GM21528 (cell line): ENCODE measurements around the gene LRRC18.

ENCODE experiments used
- ATAC-seq: cut with Tn5 transposase; IDR thresholded peaks from one replicate; pipeline ENCODE4 v1.9.1; 2021; ENCODE audit warnings: mild to moderate bottlenecking, moderate library complexity; ENCODE audit not compliant: unreplicated experiment, low FRiP score

The LRRC18 gene

GRCh38 chr10:48946891-48947500 is 7.4 kb upstream of the LRRC18 start:
- no peak for ATAC-seq

DNA sequence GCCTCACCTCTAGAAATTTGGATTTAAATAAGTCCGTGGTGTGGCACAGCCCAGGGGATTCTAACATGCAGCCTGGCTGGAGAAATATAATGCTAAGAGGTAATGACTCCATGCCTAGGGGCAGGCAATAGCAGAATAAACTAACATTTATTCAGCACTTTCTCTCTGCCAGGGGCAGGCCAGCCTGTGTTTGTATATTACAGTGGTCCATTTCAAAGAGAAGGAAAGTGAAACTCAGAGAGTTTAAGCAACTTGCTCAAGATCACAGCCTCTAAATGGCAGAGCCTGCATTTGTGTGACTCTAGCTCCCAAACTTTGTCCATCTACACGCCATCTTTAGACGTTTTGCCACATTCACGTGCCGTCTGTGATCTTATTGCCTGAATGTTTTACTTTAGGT is 6.7 kb upstream of the LRRC18 start:
- ATAC-seq = no peak

DNA sequence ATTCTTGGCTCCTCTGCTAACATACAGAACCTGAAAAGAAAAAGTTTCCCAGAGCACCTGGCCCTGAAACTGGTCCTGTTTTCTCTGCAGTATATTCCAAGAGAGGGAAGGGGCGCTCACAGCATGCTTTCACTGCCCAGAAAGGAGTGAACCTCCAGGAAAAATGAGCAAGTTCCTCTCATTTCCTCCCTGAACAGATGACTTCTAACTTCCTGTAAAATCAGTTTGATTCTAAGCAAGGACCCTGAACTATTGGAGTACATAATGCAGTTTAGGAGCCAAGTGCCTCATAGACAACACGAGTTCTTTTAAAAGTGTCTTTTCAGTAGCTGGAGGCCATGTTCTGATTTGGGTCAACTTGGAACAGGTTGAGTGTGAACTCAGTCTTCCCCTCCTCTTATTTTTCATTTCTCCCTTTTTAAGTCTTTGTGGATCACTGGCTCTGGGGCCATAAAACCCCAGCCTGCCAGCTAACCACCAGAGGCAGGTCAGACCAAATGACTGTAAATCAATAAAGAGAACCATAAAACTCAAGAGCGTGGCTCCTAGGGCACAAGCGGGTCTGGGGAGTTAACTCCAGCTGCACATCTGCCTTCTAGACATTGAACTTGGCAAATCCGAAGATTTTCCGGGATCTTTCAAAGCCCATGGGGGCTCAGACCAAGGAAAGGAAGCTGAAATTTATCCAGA is 5.9 kb upstream of the LRRC18 start:
- no peak for ATAC-seq

DNA sequence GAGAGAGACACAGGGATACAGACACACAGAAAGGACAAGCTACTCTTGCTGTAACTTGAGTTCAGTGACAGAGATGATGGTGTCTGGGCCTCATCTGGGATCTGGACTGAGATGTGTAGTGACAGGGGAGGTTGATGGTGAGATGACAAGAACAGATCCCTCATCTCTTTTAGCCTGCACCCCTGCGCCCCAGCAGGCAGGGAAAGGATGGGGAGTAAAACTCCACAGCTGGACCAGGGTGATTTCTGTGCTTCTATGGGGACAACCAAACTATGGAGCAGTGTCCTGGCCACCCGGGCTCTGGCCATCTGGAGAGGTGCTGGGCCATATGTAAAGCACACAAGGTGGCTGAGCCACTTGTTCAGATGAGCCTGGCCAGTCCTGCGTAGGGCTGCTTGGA is 4.5 kb upstream of the LRRC18 start:
- ATAC-seq = no peak

- ATAC-seq = no peak
Observed at GRCh38 chr10:48943096-48943495, 3.5 kb upstream of the LRRC18 start.

GRCh38 chr10:48941427-48942075 is 1.9 kb upstream of the LRRC18 start:
- no peak for ATAC-seq

DNA sequence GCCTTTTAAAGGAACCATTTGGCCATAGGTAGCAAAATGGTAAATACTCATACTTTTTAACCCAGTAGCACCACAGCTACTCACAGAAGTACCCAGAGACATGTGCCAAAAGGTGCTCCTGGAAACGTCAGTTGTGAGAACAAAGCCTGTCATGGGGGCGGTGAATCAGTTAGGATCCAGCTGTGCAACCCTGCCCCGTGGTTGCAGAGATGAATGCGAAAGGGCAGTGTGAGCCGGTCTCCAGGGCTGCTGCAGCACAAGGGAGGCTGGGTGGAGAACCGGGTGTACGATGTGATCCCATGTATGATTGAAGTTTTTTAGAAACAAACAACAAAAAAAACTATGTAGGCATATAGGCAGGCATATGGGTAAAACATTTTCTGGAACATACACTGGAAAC is 1.3 kb upstream of the LRRC18 start:
- ATAC-seq = no peak

- ATAC-seq = no peak
Observed at GRCh38 chr10:48940372-48940771, 732 bp upstream of the LRRC18 start.

DNA sequence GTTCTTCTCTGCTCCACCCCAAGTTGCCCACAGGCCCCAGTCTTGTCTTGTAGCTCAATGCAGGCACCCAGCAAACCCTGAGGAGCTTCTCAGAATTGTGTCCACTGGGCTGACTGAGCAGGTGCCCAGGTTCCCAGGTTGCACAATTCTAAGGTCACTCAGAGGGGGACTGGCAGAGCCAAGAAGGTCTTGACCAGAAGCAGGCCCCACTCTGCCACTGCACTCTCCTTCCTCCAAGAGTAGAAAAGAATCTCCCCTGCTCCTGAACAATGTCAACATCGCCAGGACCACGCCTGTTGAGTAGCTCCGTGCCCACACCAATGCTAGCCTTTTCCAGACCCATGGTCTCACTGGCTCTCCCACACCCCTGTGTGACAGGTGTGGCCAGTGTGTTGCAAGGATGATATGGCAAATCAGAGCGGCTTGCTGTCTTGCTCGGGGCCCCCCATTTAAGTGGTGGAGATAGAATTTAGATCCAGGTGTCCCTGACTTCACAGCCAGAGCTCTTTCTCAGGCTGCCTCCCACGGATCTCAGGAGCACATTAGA is 577 bp downstream of the LRRC18 start:
- no peak for ATAC-seq

GRCh38 chr10:48938281-48938680 is 1.4 kb downstream of the LRRC18 start:
- ATAC-seq = no peak

- no peak for ATAC-seq
Observed at GRCh38 chr10:48937796-48938195, 1.8 kb downstream of the LRRC18 start.

DNA sequence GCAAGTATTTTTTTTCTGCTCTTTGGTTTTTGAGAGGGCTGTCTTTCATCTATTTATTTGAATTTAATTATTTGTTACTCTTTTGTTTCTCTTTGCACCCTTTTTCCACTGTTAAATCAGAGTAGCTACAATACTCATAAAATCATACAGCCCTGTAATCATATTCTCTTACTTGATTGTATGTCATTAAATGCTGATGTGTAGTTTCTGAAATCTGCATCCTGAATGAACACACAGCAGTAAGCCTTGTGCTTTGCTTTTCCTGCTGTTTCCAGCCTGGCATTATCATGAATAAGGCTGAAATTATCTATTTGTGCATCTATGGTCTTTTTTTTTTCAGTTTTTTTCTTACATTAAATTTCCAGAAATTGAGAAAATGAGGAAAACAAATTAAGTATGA is 4.1 kb downstream of the LRRC18 start:
- no peak for ATAC-seq

- no peak for ATAC-seq
Observed at GRCh38 chr10:48934672-48935501, 4.8 kb downstream of the LRRC18 start.

DNA sequence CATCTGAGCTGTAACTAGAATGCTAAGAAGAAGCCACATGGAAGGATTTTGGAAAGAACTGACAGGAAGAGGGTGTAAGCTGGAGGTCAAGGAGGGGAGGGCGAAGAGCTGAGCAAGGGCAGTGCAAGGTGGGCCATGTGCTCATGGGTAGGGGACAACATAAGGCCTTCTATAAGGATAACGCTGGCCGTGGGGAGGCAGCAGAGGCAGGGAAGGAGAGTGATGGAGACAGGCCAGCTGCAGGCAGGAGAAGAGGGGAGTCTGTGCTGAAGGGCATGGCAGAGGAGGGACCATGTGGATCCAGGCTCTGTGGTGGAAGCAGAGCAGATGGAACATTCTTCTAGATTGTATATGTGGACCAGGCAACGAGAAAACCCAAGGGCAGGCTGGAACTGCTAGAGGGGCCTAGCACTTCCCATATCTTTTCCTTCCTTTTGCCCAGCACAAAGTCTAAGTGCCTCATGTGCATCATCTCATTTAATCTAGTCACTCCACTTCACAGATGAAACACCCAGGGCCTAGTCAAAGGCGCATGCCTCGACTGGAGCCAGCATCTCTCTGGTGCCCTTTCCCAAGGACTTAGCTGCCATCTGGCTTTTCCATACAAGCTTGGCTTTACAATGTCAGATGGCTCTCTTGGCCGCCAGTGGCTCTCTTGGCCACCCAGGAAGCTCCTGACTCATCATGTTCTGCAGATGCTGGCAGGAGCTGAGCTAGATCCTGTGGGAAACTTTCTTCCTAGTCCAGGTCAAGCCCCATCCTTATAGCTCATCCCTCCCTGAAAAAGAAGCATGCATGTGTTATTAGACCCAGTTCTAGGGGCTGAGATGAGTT is 6.6 kb downstream of the LRRC18 start:
- ATAC-seq = no peak

GRCh38 chr10:48931188-48931587 is 8.5 kb downstream of the LRRC18 start:
- no peak for ATAC-seq

DNA sequence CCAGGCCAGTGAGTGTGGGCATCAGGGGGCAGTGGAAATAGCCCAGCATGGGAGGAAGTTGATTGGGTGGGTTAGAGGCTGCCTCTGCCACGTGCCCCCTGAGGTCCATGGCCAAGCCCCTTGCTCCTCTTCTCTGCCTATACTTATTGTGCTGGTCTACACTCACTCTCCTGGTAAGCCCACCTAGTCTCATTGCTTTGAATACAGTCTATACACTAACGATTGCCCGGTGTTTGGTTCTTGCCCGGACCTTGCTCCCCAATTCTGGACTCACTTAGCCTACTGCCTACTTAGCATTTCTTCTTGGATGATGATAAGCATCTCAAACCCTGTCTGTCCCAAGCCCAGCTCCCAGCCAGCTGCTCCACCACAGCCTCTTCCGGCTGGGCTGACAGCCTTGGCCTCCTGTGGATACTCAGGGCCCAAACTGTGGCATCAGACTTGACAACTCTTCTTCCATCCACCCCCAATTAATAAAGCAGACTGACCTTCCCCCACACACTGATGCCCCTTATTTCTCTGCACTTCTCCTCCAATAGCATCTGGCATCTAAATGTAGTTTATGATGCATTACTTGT is 10.1 kb downstream of the LRRC18 start:
- no peak for ATAC-seq

DNA sequence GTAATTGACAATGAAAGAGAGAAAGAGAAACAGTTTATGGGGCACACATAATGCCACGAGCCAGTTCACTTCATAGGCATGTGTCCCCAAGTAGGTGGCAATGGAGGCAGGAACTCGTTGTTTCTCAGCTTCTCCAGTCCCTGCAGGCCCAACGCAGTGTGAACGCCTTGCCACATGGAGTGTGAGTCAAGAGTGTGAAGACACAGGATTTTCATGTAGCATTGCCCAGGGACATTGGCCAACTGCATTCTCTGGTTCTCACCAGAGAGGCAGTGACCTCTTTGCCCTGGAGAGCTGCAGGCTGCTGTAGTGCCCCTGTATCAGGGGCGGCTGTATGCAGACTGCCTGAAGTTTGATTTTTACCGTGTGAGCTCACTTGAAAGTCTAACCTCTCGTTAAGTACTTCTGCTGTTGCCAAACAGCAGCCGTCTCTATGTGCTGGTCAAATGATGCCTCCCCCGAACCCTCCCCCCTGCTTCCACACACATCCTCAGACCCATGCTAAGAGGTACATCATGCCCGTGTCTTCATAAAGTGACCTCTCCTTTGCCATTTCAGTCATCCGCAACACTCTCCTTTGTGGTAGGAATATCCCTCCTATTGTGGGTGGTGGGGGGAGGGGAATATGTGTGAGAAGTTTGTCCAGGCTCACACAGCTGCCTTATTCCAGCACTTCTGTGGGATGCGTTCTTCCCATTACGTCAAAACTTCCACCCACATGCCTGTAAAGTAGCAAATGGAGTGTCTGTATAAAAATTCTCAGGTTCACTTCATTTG is 12.7 kb downstream of the LRRC18 start:
- ATAC-seq = no peak

DNA sequence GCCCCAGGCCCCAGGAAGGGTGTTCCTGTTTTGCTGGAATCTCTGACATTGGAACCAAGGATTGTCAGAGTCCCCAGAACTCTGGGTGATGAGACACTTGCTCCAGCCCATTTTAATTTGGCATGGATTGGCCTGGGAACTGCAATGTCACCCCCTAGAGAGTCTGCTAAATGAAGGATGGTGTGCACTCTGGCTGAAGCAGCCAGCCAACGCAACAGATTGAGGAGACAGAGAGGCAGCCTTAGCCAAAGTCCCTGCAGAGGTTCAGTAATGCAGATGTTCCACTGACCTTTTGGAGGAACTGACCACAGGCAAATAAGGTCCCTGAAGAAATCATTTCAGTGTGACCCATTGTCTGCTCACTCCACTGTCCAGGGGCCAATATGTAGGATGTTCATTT is 13.4 kb downstream of the LRRC18 start:
- ATAC-seq = no peak

DNA sequence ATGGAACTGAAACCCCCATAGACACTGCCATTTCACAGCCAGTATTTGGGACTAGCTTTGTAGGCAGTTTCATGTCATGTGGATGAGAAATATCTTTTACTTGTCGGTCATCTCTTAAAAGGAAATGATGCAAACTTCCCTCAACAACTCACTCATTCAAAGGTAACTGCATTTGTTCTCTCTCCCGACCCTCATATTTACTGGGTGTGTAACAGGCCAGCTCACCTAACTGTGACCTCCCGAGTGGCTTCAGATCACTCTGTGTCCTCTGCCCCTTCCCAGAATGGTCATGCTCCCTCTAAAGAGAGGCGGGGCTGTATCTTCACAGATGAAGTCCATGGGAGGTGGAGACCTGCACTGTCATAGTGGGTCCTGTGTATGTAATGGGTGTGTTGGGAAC is 14.7 kb downstream of the LRRC18 start:
- ATAC-seq = no peak
